Measurements from ENCODE around the gene FCN2. TPM values are rescaled to one million over a fixed set of nuclear protein-coding genes. Genes with fewer than 3 reads are reported as not detected.

FCN2 gene
- 0.16 TPM for polyA plus RNA-seq (ENCODE audit: insufficient read length)

DNA sequence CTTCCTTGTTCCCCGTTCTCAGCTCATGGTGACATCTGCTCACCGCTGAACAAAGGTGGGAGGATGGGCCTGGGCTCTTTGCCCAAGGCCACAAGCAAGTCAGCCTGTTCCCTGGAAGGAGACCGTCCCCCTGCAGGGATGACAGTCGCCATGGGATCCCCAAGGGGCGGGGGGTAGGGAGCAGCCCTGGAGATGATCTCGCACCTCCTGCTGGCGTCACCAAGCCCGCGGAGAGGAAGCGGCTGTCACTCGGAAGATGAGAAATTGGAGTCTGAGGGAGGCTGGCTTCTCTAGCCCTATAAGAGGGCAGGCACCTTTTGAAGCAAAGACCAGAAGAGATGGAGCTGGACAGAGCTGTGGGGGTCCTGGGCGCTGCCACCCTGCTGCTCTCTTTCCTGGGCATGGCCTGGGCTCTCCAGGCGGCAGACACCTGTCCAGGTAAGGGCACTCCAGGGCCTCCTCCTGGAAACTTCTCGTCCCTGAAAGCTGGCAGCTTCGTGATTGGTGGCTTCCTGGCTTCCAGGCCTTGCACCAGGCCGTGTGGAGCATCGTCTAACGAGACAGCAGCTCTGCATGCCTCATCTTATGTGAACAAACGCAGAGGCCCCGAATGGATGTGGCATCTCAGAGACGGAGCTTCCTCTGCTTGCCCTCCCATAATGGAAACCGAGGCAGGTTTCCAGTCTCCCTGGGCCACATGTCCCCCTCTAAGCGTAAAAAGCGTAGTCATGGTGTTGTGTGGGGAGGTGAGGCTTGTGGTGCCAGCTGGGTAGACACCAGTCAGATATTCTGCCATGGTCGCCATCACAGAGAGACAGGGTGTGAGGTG, at the start of gene FCN2:
Gene FCN2, plus strand, starts transcription at position 327 of the 829 bp plus-strand sequence. Its CDS starts 12 bp downstream, at position 339.
- DNase-seq (ENCODE audit: low read depth) = no peak

DNA sequence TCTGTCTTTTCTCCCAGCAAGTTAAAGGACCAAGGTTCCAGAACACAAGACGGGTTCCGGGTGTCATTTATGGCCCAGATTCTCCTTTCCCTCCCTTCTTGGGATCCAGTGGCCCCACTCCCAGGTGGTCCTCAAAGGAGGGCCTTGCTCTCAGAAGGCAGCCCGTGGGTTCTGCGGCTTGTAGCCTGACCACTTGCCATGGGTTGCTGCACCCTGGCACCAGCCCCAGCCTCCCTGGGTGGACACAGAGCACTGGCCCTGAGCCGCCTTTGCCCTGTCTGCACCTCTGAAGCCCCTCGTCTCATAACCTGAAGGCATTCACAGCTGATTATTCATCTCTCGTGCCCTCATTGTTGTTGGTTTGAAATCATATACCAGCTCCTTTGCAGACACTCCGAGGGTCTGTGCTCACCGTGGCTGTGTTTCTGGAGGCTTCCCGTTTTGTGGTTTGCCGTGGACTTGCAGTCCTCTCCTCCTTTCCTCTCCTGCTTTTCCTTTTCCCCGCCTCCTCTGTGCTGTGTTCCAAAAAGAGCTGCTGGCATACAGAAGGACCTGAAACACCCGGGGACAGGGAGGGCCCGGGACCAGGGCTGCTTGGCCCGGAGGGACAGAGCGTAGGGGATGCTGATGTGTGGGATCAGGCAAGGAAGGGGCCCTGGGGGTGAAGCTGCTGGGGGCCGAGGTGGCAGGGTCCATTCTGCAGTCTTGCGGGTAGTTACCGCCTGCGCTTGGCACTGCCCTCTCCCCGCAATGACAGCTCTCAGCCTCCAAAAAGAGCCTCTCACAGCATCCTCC, 49.5 kb upstream of the FCN2 start:
- DNase-seq (ENCODE audit: low read depth) = no peak

DNA sequence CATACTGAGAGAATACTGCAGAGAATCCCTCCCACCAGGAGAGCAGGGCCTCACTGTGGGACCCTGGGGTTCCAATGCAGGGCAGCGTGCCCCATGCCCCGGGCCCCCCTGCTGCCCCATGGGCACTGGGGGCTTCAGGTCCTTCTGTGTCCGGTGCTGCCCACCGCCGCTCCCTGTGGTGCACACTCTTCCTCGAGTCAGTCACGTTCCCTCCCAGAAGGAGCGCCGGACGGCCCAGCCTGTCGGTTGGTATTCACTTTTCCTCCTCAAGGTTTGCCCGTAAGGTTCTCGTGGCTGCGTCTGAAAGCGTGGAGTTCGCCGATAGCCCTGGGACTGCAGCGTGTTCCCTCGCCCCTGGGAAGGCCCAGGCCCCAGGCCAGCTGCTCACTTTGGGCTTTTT, 48.1 kb upstream of the FCN2 start:
- DNase-seq (ENCODE audit: low read depth) = no peak

DNA sequence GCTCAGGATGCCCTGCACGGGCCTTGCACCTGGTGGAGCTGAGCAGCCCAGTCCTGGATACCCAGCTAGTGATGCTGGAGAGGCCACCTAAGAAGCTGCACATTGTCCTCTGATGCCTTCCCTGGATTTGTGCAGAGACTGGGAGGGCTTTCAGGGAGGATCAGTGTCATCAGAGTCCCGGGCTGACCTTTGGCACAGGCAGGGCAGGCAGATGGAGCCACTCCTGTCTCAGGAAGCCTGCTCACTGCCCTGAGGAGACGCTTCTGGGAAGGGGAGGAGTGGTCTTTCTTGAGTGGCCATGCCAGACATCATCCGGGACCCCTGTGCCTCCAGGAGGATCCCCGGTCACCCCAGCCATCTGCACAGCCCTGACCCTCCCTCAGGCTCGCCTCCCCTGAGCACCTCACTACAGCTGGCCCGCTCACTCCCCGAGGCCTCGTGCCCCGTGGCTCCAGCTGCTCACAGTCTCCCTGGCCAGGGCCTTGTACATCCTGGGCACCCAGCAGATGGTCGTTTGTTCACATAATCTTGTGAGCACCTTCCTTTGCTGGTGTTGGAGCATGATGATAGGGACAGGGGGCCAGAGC, 47.2 kb upstream of the FCN2 start:
- no peak for DNase-seq (ENCODE audit: low read depth)

DNA sequence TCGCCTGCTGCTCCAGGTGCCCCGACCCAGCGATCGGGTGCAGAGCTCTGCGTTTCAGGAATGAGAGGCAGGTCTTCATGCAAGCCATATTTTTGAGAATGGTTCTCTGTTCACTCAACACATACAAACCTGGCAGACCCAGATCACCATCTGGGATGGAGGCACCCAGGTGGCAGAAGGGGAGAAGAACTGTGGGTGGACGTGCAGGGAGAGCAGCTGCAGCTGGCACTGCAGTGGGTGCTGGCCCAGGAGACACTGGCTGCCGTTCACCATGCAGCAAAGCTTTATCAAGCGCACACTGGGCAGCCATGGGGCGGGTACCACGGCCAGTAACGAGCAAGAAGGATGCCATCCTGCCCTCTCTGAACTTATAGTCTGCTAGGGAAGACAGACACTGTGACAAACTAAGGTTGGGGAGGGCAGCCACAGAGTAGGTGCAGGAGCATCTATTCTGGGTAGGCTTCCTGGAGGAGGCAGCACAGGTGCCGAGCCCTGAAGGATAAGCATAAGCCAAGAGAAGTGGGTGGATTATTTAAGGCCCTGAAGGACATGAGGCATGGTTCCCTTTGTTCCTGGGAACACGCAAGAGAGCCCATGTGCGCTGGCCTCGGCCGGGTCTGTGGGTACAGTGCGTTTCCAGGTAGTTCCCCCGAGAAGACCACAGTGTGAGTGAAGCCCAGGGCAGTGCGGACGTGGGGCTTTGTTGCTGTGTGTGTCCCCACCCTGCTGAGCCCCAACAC, 46.2 kb upstream of the FCN2 start:
- DNase-seq (ENCODE audit: low read depth) = no peak

DNA sequence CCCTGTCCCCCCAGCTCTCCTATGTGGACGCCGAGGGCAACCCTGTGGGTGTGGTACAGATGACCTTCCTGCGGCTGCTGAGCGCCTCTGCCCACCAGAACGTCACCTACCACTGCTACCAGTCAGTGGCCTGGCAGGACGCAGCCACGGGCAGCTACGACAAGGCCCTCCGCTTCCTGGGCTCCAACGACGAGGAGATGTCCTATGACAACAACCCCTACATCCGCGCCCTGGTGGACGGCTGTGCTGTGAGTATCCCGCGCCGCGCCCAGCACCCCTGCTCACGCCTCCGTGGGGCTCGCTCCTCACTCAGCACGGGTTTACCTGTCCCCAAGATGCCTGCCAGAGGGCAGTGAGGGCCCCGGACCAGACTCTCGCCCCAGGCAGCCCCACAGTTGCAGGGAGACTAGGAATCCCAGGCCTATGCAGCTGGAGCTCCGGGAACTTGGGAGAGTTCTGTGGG, 45.6 kb upstream of the FCN2 start:
- DNase-seq (ENCODE audit: low read depth) = no peak

DNA sequence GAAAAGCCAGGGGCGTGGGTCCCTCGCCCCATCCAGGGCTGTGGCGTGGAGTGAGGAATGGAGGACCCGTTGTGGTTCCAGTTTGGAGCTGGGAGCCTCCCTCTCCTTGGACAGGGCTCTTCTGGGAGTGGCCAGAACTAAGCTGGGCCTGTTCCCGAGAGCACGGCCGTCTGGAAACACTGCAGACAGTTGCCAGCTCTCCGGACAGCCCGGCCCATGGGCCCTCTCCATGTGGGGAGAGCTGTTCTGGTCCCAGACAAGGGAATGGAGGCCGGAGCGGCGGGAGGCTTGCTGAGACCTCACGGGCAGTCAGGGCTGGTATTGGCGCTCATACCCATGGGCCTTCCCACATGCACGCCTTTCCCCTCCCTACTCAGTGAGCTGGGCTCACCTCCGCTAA, 45.2 kb upstream of the FCN2 start:
- no peak for DNase-seq (ENCODE audit: low read depth)

DNA sequence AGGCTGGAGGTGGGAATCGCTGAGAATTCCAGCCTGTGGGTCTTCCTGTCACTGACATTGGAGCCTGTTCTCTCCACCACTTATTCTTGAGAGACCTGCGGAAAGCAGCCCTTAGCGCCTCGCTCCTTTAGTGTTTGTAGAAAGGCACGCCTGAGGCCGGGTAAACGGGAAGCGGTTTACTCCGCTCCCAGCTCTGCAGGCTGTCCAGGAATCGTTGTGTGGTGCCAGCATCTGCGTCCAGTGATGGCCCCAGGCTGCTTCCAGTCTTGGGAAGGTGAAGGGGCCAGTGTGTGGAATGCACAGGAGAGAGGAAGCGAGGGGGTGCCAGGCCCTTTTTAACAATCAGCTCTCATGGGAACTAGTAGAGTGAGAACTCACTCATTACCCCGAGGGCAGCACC, 44.6 kb upstream of the FCN2 start:
- no peak for DNase-seq (ENCODE audit: low read depth)

DNA sequence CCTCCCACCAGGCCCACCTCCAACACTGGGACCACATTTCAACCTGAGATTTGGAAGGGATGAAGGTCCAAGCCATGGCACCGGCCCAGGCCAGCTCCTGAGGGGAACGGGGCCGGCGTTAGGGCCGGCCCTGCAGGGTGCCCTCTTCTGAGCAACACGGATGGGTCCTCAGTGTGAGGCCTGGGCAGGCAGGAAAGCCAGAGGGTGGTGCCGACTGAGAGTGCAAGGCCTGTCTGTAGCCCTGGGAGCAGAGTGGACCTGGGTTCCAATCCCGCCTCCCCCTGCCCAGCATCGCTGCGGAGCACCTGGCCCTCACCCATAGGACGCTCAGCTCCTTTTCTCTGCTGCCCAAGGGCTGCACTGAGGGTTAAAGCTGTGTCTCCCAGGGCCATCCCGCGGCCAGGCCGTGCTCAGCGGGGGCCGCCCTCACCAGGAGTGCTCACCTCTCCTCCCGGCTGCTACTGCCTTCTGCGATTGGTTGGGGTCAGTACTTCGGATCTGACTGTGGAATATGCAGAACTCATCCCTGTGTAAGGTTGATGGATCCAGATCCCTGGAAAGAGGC, 44.1 kb upstream of the FCN2 start:
- no peak for DNase-seq (ENCODE audit: low read depth)

DNA sequence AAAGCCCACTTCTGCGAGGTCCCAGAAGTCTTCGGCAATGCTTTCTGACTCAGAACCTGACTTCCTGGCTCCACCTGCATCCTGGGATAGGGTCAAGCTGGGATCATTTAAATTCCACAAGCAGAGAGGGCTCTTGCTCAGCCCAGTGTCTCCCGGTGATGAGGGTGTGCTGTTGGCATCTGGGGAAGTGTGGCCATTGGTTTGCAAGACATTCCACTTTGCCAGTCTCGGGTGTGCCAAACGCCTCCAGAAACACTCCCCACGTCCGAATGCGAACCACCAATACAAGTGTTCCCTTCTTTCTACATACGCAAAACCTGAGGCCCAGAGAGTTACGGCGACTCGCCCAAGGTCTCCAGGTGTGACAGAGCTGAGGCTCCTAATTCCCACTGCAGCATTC, 43.1 kb upstream of the FCN2 start:
- no peak for DNase-seq (ENCODE audit: low read depth)

DNA sequence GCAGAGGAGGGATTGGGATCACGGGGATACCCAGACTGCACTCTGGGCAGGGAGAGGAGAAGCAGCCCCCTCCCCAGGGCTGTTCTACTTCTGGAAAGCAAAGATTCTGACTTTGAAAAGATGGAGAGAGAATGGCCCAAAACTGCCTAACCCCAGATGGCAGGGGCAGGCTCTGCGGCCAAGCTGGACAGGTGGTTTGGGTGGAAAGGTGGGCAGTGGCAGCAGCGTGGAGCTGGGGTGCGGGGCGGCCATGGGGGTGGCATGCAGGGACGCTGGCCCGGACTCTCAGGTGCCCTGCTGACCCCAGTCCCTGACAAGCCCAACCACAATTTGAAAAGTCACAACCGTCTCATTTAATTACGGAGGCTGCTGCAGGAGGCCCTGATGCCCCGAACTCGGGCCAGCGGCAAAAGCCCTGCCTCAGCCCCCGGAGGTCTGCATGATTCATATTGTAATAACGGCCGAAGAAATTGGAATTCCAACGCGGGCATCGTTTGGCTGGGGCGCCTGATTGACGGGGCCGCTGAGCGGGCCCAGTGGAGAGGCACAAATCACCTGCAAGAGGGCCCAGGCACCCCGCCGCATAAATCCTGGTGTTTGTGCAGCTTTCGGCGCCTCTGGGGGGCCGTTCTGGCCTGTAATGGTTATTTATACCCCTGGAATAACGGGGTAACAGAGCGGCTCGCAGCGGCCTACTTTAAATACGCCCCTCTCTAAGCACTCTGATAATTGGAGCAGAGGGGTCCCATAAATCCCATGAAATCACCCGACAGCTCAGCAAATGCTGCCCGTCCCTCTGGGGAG, 41.8 kb upstream of the FCN2 start:
- DNase-seq (ENCODE audit: low read depth) = no peak

DNA sequence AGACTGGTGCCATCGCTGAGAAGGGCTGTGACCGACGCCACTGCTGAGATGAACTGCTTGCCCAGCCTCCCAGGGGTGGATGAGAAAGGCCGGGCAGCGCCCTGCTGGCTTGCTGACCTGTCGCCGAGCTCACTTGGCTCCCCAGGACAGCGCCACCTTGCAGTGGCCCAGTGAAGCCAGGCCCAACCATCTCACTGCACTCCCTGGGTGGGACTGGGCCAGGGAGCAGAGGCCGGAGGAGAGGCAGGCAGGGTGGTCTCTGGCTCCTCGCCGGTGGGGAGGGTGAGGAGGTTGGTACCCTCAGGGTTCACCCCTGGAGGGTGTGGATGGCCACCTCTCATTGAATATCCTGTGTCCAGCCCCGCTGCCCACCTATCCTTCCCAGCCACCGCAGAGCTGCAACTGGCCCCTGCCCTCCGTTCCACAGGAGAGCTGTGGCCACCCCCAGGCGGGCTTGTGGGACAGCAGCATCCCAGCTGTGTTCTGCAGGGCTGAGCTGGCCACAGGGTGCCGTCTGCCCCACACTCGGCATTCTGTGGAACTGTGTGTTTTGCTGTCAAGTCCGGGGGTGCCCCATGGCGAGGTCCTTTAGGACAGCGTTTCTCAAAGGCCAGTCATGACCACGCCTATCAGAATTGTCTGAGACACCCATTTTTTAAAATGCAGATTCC, 41.0 kb upstream of the FCN2 start:
- no peak for DNase-seq (ENCODE audit: low read depth)

DNA sequence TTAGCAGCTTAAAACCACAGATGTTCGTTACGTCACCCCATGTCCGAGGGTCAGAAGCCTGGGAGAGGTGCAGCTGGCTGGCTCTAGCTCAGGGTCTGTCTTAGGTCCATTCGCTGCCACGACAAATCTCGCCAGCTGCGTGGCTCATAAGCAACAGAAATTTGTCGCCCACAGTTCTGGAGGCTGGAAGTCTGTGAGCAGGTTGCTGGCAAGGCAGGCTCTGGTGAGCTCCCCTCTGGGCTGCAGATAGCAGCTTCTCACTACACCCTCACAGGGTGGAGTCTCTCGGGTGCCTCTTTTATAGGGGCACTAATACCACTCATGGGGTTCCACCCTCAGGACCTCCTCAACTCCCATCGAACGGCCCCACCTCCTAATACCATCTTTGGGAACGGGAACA, 40.1 kb upstream of the FCN2 start:
- DNase-seq (ENCODE audit: low read depth) = no peak

DNA sequence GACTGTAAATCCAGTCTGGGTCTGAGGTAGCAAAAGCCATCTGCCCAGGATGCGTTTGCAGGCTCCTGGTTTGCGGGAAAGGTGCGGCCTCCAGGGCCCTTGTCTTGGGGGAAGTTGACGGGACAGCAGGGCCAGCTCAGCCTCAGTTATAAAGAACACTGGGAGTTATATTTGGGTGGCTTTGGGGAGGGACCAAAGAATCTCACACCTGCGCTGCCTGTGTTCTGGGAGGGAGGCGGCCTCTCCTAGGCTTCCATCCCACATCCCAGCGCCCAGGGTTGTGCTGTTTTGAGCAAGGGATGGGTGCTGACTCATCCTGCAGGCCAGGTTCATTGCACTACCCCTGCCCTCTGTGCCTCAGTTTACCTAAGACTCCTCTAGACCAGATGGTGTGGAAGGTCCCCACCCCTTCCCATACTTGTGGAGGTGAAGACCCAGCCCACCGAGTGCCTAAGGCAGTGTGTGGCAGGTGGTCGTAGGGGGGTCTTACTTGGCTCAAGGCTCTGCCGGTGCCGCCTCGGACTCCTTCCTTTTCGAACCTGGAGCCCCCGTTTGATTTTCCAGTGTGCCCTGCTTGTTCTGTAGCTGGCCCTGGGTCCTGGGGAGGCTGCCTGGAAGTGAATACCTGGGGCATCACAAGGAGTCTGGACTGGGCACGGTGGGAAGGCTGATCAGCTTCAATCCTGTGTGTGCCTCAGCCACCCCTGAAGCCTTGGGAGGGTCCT, 39.3 kb upstream of the FCN2 start:
- DNase-seq (ENCODE audit: low read depth) = no peak

DNA sequence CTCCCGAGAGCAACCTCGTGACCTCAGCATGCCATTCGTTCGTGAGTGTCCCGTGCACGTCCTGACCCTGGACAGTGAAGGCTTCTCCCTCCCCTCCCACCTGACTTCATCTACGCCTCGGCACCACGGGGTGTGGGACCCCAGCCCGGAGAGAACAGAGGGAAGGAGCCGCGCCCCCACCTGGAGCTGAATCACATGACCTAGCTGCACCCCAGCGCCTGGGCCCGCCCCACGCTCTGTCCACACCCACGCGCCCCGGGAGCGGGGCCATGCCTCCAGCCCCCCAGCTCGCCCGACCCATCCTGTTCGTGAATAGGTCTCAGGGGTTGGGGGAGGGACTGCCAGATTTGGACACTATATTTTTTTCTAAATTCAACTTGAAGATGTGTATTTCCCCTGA, 38.3 kb upstream of the FCN2 start:
- no peak for DNase-seq (ENCODE audit: low read depth)

DNA sequence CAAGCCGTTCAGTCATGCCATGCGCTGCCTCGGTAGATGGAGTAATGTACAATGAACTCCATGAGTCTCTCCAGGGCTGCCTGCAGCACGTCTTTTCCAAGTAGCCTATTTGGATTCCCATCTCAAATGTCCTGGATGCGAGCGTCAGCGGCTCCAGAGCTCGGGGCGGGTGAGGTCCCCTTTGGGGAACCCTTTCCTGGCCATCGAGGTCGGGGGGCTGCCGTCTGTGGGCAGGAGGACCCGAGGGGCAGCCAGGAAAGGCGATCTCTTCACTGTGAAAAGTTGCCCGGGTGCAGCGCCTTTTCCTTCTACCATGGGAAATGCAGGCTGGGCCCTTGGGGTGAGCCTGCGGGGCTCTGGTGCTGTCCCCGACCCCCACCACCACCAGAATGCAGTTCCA, 36.9 kb upstream of the FCN2 start:
- DNase-seq (ENCODE audit: low read depth) = no peak

DNA sequence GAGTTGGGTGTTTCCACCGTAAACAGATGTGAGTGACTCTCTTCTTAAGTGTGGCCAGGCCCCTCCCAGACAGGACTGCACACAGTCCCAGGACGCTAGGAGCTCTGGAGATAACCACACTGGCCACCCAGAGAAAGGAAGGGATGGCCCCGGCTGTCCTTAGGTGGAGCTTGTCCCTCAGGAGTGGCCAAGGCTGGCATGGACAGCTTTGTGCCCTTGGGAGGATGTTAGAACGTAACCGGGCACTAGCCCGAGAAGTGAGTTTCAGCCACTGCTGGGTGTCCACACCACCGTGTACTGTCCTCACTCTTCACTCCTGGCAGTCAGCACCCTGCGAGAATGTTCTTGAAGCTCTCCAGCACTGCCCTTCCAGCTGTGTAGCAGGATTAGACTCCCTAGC, 35.8 kb upstream of the FCN2 start:
- no peak for DNase-seq (ENCODE audit: low read depth)

DNA sequence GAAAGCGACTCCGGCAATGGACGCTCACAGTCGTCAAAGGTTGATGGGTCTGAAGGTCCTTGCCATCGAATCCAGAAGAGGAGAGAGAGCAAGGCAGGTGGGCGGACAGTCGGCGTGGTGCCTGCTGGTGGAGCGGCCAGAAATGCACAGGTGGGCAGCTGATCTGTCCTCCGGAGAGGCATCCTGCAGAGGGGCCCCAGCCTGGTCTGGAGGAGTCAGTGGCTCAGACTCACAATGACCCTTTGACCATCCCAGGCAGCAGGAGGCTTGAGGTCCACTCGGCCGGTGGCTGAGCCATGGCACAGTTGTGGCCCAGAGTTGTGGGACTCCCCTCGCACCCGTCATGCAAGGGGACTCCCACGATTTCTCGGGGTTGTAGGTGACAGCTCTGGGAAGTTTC, 34.4 kb upstream of the FCN2 start:
- no peak for DNase-seq (ENCODE audit: low read depth)

DNA sequence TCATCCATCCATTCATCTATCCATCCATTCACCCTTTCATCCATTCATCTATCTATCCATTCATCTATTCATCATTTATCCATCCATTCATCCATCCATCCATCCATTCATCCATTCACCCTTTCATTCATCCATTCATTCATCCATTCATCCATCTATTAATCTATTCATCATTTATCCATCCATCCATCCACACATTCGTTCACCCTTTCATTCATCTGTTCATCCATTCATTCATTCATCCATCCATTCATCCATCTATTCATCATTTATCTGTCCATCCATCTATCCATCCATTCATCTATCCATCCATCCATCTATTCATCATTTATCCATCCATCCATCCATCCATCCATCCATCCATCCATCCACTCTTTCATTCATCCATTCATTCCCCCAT, 33.9 kb upstream of the FCN2 start:
- no peak for DNase-seq (ENCODE audit: low read depth)

DNA sequence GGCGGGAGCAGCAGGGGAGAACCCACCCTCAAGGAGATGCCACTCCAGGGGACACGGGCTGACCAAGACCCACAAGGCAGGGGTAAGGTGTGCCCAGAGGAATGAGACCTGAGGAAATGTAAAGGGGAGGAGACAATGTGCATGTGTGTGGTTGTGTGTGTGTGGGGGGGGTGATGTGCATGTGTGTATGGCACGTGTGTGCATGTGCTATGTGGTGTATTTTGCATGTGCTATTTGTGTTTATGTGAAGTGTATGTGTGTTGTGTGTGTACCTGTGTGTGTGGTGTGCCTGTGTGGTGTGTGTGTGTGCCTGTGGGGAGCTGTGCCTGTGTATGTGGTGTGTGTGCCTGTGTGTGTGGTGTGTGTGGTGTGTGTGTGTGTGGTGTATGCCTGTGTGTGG, 33.5 kb upstream of the FCN2 start:
- no peak for DNase-seq (ENCODE audit: low read depth)

Measured in forelimb muscle (tissue), 1 donor.